Mucosa of descending colon (tissue), 3 donors: ENCODE data around the gene ACOT11. TPM values are rescaled to one million over a fixed set of nuclear protein-coding genes. Genes with fewer than 3 reads are reported as not detected.

Source experiments
- ATAC-seq: fragments of 200-7000 bp; cut with Tn5 transposase; one replicate; pipeline ENCODE4 v1.9.1; 2020; ENCODE audit warnings: mild to moderate bottlenecking, moderate library complexity
- DNase-seq, 3 donors: peaks; one replicate each; pipeline ENCODE4 v3.0.0-alpha.2; 2020
- H3K36me3 ChIP-seq: fragments of 200-600 bp; one replicate; pipeline ENCODE4 v1.8.0; 2021; ENCODE audit warnings: low read depth, mild to moderate bottlenecking
- H3K4me1 ChIP-seq: fragments of 200-600 bp; one replicate; pipeline ENCODE4 v1.8.0; 2021; ENCODE audit warnings: low read depth, mild to moderate bottlenecking
- H3K4me3 ChIP-seq: fragments of 200-600 bp; one replicate; pipeline ENCODE4 v1.8.0; 2021; ENCODE audit warnings: mild to moderate bottlenecking
- H3K9me3 ChIP-seq: fragments of 200-600 bp; one replicate; pipeline ENCODE4 v1.8.0; 2021; ENCODE audit warnings: mild to moderate bottlenecking
- CTCF ChIP-seq: fragments of 200-600 bp; IDR thresholded peaks from one replicate; pipeline ENCODE4 v1.8.0; 2022; ENCODE audit warnings: antibody characterized with exemption, mild to moderate bottlenecking
- intact Hi-C, 2 donors: fragments of 100-400 bp; cut with DNase I in 1 of 2; cut with micrococcal nuclease in 1 of 2; formaldehyde crosslinking; loops; one replicate each; pipeline versions ENCODE4 v1.11.0 to v1.11.1; 2022; cut with DNase I, micrococcal nuclease
- total RNA-seq, 3 donors: library from RNA; stranded (reverse); fragmentation: NEBNext Ultra II Directional in 2 of 3; extraction: Animal tissue kit (Norgen Biotek cat#: 25700) in 2 of 3; gene quantifications; one replicate each; pipeline versions ENCODE4 v1.2.1 to v1.2.4, GENCODE V29; 2021 to 2023
- donor health status: DM: no; HTN: no; CAD: no; lungs with moderate emphysema.
- donor health status: DM: no; HTN: no; CAD: no.
- donor health status: DM: no; HTN: yes; CAD: no.

Gene ACOT11
- total RNA-seq, 3 donors from 2014 or later, result 54.7 to 122 (median 62.2) TPM

- no peak for ATAC-seq
- H3K36me3 ChIP-seq, result no peaks in the 10 kb centered on the region
- intact Hi-C loops, result no loop called here
- DNase-seq, result no peak
- peaks cover 23% of the 10 kb centered on the region for H3K4me1 ChIP-seq
- TF ChIP-seq CTCF, result no peak
- H3K9me3 ChIP-seq, result no peaks in the 10 kb centered on the region
- no peak overlapping the region for H3K4me3 ChIP-seq
Measured at GRCh38 chr1:54570161-54570560, 22.1 kb downstream of the ACOT11 start.

- H3K9me3 ChIP-seq, result no peaks in the 10 kb centered on the region
- H3K4me1 ChIP-seq, result peaks cover 13% of the 10 kb centered on the region
- no peak for TF ChIP-seq CTCF
- H3K4me3 ChIP-seq, result no peak overlapping the region
- no peaks in the 10 kb centered on the region for H3K36me3 ChIP-seq
- DNase-seq, result no peak
- intact Hi-C loops, result no loop called here
- no peak for ATAC-seq
Measured at GRCh38 chr1:54571326-54571725, 23.3 kb downstream of the ACOT11 start.

- H3K9me3 ChIP-seq, result no peaks in the 10 kb centered on the region
- peaks cover 8% of the 10 kb centered on the region for H3K4me1 ChIP-seq
- DNase-seq (no peak), ATAC-seq (no peak)
- intact Hi-C loops, result no loop called here
- H3K4me3 ChIP-seq, result no peak overlapping the region
- no peaks in the 10 kb centered on the region for H3K36me3 ChIP-seq
- no peak for TF ChIP-seq CTCF
Measured at GRCh38 chr1:54571803-54572541, 23.9 kb downstream of the ACOT11 start.

DNA sequence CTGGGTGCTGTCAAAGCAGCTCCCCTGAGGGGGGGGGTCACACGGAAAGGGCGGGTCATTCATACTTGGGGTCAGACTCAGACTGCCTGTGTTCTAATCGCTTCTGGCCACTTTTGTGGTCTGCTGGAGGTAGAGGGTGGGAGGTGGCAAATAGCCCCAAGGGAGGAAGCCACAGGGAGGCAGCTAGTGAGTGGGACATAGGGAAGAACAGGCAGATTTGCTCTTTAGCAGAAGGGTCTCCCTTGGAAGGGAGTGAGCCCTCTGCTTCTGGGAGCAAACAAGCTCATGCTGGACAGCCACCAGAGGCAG lies 24.5 kb downstream of the ACOT11 start:
- DNase-seq (no peak), ATAC-seq (no peak)
- Histone ChIP-seq H3K4me3 (no peak overlapping the region), H3K9me3 (no peaks in the 10 kb centered on the region), H3K36me3 (no peaks in the 10 kb centered on the region), H3K4me1 (peaks cover 5% of the 10 kb centered on the region)
- TF ChIP-seq CTCF, result no peak
- intact Hi-C loops, result no loop called here

GRCh38 chr1:54574158-54574778 lies 26.2 kb downstream of the ACOT11 start:
- H3K4me1 ChIP-seq, result peaks cover 2% of the 10 kb centered on the region
- no peaks in the 10 kb centered on the region for H3K9me3 ChIP-seq
- intact Hi-C loops, result no loop called here
- H3K4me3 ChIP-seq, result no peak overlapping the region
- no peak for ATAC-seq
- no peak for TF ChIP-seq CTCF
- no peaks in the 10 kb centered on the region for H3K36me3 ChIP-seq
- DNase-seq, result no peak
